GM18498 (cell line): Measurements from ENCODE around the gene FGA.
A peak's percentile ranks its signal among the peaks of the same experiment; 100 is the strongest.

ENCODE experiments used
- ATAC-seq: cut with Tn5 transposase; IDR thresholded peaks from one replicate; pipeline ENCODE4 v1.9.1; 2021; ENCODE audit warnings: mild to moderate bottlenecking, moderate library complexity; ENCODE audit not compliant: unreplicated experiment

Gene FGA

DNA sequence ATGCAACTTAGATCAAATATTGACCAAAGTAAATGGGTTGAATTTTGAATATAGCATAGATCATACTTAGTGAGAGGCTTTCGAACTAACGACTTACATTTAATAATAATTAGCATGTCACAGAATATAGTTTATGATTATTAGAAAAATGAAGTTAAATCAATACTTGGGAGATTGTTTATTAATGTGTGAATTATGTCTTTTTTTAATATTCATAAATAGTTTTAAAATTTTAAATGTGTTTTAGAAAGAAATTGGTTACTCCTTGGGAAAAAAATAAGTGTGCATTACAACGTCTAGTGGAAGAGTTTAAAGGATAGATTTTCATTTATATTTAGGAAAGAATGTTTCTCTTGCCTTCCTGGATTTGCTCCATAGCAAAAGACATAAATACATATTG is 7.3 kb downstream of the FGA start:
- no peak for ATAC-seq

DNA sequence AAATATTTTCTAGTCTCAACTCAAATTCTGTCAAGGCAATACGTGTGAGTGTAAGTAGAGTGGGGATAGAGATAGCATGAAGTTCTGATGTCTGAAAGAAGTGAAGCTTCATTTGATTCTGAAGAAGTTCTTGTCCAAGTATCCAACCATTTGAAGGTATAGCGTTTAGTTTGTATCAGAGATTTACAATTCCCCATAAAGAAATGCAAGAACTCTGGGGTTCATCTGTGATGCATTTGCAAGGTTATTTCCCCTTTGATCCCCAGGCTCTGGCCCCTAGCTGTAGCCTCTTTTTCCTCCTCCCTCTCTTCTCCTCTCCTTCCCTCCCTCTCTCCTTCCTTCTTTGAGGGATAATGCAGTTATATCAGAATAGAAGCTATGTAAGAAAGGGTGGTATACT is 7.8 kb downstream of the FGA start:
- no peak for ATAC-seq

DNA sequence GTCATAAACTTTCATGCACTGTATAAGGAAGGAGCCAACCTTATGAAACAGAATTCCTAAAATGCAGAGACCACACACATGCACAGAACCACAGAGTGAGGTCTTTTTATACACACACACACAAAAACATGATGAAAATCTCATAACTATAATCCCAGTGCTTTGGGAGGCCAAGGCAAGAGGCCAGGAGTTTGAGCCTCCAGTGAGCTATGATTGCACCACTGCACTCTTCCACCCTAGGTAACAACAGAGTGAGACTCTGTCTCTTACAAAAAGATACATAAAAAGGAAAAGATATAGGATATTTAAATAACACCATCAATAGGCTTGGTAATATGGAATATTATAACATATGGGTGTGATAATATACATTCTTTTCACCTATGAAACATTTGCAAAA is 10.6 kb downstream of the FGA start:
- no peak for ATAC-seq

DNA sequence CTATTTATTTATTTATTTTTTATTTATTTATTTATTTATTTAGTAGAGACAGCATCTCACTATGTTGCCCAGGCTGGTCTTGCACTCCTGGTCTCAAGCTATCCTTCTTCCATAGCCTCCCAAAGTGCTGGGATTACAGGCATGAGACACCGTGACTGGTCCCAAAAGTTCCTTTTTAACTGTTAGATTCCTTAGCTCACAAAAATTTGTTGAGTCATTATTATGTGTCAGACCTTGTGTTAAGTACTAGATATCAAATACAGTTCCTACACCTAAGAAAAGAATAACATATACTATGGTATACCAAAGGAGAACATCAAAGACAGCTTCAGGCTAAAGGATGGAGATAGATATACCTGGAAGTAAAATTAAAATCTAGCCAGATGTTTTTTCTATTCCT is 11.6 kb downstream of the FGA start:
- no peak for ATAC-seq

DNA sequence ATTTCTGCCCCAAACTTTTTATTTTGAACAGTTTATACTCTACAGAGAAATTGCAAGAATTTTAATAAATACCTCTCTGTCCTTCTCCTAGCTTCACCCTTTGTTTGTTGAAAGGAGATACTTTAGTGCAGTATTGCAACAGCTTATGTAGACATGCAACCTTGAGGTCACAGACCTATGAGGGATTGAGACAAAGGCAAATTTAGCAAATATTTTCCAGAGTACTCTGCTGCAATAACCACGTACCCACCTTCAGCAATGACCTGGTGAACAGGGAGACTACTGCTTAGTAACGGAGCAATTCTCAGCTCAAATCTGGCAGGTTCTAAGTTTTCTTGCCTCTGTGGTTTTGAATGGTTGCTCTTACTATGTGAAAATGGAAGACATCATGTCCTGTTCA is 13.2 kb downstream of the FGA start:
- ATAC-seq, result no peak

DNA sequence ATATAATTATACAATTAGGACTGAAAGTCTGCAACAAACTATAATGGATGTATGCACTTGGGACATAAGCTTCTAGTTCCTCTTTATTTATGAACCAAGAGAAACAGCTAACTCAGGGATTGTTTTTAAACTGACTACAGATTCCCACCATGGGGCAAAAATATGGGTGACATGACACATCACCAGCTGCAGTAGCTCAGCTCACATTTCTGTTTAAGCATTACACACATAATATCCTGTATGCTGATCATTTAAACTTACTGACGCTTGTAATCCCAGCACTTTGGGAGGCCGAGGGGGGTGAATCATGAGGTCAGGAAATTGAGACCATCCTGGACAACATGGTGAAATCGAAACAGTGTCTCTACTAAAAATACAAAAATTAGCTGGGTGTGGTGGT is 16.2 kb downstream of the FGA start:
- ATAC-seq, result no peak

DNA sequence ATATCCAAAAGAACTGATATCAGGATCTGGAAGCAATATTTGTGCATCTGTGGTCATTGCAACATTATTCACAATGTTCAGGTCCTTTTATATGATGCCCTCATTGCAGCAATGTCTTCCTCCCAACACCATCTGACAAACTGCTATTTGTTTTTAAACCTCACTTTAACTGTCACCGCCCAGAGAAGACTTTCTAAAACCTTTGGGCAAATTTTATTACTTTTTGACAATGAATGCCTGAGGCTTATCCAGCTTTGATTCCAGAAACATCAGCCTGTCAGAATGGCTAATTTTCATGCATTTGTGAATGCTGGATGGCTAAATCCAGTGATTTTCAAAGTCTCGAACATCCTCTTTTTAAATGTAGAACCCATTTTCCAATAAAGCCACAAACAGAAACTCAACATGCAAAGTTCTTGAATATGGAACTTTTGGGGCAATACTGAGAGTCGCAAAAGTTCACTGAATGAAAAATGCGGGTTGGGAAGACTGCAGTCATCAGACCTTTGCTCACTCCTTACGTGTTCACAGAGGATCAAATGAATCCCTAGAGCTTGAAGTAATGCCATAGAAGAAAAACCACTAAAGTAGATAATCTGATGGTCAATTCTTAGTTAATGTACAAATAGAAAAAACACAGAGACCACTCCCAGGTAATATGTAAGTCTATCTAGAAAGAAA is 17.2 kb downstream of the FGA start:
- no peak for ATAC-seq

DNA sequence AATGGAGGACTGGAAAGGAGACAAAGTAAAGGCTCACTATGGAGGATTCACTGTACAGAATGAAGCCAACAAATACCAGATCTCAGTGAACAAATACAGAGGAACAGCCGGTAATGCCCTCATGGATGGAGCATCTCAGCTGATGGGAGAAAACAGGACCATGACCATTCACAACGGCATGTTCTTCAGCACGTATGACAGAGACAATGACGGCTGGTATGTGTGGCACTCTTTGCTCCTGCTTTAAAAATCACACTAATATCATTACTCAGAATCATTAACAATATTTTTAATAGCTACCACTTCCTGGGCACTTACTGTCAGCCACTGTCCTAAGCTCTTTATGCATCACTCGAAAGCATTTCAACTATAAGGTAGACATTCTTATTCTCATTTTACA is 21.0 kb downstream of the FGA start:
- no peak for ATAC-seq

DNA sequence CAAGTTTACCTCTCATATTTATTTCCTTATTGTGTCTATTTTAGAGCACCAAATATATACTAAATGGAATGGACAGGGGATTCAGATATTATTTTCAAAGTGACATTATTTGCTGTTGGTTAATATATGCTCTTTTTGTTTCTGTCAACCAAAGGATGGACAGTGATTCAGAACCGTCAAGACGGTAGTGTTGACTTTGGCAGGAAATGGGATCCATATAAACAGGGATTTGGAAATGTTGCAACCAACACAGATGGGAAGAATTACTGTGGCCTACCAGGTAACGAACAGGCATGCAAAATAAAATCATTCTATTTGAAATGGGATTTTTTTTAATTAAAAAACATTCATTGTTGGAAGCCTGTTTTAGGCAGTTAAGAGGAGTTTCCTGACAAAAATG is 21.5 kb downstream of the FGA start:
- ATAC-seq, result no peak

DNA sequence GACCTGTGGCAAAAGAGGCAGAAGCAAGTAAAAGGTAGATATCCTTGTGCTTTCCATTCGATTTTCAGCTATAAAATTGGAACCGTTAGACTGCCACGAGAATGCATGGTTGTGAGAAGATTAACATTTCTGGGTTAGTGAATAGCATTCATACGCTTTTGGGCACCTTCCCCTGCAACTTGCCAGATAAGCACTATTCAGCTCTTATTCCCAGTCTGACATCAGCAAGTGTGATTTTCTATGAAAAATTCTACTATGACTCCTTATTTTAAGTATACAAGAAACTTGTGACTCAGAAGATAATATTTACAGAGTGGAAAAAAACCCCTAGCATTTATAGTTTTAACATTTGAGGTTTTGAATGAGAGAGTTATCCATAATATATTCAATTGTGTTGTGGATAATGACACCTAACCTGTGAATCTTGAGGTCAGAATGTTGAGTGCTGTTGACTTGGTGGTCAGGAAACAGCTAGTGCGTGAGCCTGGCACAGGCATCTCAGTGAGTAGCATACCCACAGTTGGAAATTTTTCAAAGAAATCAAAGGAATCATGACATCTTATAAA is 23.8 kb downstream of the FGA start:
- no peak for ATAC-seq

DNA sequence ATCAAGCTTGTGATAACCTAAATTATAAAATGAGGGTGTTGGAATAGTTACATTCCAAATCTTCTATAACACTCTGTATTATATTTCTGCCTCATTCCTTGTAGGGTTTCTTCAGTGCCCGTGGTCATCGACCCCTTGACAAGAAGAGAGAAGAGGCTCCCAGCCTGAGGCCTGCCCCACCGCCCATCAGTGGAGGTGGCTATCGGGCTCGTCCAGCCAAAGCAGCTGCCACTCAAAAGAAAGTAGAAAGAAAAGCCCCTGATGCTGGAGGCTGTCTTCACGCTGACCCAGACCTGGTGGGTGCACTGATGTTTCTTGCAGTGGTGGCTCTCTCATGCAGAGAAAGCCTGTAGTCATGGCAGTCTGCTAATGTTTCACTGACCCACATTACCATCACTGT is 24.8 kb downstream of the FGA start:
- ATAC-seq, result no peak

DNA sequence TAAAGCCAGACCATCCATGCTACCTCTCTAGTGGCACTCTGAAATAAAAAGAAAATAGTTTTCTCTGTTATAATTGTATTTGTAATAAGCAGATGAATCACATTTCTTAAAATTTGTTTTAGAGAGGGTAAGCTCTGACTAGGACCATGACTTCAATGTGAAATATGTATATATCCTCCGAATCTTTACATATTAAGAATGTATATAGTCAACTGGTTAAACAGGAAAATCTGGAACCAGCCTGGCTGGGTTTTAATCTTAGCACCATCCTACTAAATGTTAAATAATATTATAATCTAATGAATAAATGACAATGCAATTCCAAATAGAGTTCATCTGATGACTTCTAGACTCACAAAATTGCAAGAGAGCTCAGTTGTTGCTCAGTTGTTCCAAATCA is 26.2 kb downstream of the FGA start:
- no peak for ATAC-seq

DNA sequence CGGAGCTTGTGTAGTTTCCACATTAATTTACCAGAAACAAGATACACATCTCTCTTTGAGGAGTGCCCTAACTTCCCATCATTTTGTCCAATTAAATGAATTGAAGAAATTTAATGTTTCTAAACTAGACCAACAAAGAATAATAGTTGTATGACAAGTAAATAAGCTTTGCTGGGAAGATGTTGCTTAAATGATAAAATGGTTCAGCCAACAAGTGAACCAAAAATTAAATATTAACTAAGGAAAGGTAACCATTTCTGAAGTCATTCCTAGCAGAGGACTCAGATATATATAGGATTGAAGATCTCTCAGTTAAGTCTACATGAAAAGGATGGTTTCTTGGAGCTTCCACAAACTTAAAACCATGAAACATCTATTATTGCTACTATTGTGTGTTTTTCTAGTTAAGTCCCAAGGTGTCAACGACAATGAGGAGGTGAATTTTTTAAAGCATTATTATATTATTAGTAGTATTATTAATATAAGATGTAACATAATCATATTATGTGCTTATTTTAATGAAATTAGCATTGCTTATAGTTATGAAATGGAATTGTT is 27.8 kb downstream of the FGA start, which contains the start of gene FGB:
Gene FGB (plus strand): TSS at position 315 of the 558 bp plus-strand sequence. CDS start 8 bp downstream, at position 323.
- ATAC-seq, result no peak

DNA sequence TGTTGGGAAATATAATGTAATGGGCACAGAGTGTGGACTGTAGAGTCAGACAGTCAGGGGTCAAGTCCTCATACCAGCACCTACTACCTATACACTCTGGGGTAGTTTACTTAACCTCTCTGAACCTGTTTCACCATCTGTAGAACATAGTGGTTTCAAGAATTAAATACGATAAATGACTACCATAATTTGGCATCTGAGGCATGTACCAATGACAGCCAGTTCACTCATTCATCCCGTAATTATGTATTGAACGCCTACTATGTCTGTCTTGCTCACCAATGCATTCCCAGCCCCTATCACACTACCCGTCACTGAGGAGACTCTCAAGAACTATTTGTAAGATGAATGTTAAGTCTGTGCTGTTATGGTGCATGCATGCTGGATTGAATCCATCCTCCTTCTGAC is 29.7 kb downstream of the FGA start:
- no peak for ATAC-seq

DNA sequence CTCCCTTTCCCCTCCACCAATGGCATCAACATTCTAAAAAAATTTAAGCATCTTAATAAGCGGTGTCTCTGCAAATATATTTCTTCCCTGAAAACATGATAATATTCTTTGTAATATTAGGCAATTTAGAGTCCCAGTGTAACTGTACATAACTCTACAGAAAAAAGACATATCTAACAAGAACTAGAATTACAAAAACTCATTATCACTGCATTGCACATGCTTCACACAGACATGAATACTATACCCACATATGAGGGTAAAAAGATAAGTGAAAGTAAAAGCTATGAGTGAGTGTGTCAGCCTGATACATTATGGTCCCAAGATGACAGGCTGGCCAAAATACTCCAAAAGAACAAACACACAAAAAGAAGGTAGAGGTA is 30.1 kb downstream of the FGA start:
- no peak for ATAC-seq

DNA sequence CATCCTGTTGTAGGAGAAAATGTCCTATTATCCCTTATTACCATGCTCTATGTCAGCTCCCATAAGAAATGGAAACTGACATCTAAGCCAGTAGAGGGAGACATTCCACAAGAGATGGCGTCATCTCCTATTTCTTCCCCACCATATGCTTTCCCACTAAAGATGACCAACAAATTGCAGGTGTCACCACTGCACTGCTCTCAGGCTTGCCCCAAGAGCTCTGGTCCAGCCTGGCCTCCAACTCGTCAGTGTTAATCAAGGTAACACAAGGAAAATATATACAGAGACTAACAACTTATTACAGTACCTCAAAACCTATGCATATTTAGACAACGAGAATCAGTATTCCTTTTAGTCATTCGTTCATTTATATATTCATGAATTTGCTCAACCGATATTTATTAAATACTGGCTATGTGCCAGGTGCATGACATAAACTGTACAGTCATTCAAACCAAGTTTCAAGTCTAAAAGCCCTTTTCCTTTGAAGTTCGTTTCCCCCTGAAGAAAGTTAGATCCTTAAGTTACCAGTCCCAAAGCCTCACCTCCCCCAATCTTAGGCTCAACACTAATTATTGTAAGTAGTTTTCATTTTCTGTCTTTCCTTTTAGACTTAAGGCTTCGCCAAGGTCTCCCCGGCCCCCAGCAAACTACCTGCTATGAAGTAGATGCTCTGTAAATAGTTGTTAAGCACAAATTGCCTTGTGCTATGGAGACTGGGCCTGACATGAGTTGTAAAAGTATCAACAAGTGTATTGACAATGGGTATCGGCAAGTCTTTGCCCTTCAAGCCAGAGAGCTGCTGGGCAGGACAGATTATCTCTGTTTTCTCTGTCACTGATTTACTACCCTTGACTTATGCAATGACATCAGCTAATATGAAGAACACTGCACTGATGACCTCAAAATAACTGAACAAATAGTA is 30.8 kb downstream of the FGA start:
- peak; percentile 87 for ATAC-seq

DNA sequence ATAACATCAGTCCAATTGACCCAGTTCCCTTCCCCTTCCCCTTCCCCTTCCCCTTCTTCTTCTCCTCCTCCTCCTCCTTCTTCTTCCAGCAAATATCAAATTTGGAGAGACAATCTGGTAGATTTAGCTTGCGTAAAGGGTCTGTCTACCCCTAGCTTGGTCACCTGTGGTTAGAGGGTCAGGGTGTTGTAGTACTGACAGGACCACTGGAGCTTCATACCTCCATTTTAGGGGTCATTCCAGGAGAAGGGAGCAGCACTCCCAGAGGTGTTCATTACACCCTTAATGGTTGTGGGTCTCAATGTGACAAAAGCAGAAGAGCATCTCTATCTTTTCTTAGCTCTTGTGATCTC is 31.4 kb downstream of the FGA start:
- peak; percentile 23 for ATAC-seq

DNA sequence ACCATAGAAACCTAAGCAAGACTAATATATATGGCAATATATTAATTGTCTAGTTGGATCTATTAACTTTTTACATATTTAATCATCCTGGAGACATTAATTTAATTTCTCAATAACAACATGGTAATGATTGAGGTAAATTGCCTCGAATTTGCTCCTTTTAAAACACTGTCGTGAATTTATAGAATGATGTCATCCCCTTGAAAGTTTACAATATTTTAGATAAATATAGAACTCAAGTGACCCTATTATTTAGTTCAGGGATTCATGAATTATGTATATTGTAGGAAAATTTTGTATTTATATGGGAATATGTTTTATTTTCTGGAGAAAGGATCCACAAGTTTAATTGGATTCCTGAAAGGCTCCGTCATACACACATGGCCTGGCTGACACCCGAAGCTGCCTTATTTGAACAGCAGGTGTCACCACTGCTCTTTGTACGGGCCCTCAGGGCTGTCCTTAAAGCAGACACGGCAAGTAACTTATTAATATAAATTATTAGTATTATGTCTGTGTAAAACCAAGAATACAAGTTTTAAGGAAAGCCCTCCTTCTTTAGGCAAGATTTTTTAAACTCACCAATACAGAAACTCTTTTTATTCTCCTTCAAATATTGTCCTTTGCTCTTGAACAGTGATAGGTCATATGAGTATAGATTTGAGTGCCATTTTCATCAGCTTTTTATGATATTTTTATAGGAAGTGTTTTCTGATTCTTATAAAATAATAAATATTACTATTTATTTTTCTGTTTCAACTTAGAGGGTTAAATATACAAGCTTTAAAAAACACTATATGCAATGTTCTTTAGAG is 38.5 kb downstream of the FGA start:
- peak; percentile 58 for ATAC-seq

DNA sequence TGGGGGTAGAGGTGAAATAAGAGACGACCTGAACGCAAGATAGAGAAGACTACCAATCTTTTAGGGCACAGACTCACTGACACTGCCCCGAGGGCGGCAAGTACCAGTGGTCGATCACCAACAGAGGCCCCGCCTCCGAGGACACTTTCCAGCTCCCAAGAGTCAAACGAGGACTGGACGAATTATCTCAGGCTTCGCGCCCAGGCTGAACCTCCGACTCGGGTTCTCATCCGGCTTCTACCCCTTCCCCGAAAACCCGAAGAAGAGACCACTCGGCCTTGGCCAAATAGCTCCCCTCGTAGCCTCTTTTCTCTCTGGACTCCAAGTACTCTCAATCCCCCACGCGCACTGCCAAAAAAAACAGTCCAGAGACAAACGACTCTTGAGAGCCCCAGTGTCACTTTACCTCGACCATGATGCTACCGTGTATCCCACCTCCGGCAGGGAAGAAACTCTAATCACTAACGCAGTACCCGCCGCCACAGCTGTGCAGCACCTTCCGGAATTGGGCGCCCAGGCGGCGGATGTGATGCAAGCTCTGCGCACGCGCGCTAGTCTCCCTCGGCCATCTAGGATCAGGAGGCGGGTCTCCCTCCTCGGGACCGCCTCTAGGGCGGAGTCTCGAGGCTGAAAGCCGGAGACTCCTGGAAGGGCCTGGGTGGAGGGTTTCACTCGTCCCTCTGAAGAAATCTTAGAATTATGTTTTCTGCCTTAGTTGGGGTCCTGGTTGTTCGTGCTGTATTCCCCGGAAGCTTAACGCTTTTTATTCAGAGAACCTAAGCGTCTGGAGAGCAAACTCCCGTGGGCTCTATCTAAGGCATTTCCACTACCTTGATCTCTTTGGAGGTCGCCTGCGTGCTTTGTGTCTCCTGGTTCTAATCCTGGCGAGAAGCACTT is 40.4 kb downstream of the FGA start, which contains the start of gene PLRG1:
Gene PLRG1 (minus strand): TSS at position 507 of the 897 bp plus-strand sequence. CDS start 92 bp downstream, at position 415.
- peak; percentile 99 for ATAC-seq

DNA sequence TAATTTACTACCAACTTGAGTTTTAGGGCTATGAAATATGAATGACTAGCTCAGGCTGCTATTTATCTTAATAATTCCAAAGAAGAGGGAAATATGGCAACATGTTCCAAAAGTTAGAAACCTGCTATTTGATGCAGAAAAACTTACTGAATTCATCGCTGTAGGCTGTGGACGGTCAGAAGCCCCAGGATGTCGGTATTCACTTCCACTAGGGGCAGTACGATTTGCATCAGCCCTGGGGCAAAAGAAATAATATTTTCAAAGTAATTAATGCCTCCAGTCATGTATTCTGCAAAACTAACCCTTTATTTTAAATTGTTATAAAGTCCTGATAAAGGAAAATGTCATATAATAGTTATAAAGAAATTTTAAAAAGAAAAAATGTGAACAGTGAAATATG is 44.9 kb downstream of the FGA start:
- ATAC-seq, result no peak
